ENCODE measurements around the gene KCTD17. TPM values are rescaled to one million over a fixed set of nuclear protein-coding genes. Genes with fewer than 3 reads are reported as not detected.

The KCTD17 gene
- total and polyA plus RNA-seq, 12 donors: 6.9 to 49.2 (median 16.4) TPM

GRCh38 chr22:37047006-37047405 lies 4.5 kb upstream of the KCTD17 start:
- intact Hi-C loops (cut with DNase I): loop anchor here in 3 of 10 donors (10.0 kb wide), 2 partner anchors 172 to 262 kb away; no protein-coding TSS in a partner anchor
- Histone ChIP-seq H3K9me3 (no peaks in the 10 kb centered on the region), H3K4me1 (peaks cover 0 to 24% (median 4%) of the 10 kb centered on the region in 9 donors), H3K4me3 (no peak overlapping the region), H3K27me3 (peaks cover 0 to 10% (median 0%) of the 10 kb centered on the region in 7 donors), H3K36me3 (no peaks in the 10 kb centered on the region), H3K27ac (no peak overlapping the region)
- peak in 1 of 2 donors; percentile 0 for DNase-seq
- TF ChIP-seq, protein P1, sequence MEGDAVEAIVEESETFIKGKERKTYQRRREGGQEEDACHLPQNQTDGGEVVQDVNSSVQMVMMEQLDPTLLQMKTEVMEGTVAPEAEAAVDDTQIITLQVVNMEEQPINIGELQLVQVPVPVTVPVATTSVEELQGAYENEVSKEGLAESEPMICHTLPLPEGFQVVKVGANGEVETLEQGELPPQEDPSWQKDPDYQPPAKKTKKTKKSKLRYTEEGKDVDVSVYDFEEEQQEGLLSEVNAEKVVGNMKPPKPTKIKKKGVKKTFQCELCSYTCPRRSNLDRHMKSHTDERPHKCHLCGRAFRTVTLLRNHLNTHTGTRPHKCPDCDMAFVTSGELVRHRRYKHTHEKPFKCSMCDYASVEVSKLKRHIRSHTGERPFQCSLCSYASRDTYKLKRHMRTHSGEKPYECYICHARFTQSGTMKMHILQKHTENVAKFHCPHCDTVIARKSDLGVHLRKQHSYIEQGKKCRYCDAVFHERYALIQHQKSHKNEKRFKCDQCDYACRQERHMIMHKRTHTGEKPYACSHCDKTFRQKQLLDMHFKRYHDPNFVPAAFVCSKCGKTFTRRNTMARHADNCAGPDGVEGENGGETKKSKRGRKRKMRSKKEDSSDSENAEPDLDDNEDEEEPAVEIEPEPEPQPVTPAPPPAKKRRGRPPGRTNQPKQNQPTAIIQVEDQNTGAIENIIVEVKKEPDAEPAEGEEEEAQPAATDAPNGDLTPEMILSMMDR (IDR thresholded peaks at IDR 0.05): no peak
- no peak for ATAC-seq
- WGBS, 2 donors: 88 to 90% methylated on average over 7 of the region's 7 CpGs

- peak in 1 of 2 donors; percentile 2 for DNase-seq
Measured at GRCh38 chr22:37048133-37048532, 3.4 kb upstream of the KCTD17 start.

DNA sequence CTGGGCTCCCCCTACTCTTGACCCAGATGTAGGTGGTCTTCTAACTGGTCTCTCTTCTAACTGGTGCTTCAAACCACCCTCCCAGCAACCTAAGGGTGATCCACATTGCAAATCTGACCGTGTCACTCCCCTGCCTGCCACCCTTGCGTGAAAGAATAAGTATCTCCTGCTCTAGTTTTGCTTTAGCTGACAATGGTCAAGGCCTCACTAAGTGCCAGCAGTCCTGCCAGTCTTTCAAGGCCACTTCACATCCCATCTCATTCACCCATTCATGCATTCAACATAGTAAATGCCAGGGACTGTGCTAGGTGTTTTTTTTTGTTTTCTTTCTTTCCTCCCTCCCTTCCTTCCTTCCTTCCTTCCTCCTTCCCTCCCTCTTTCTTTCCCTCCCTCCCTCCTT lies 2.3 kb upstream of the KCTD17 start:
- ATAC-seq: no peak
- peak in 1 of 2 donors; percentile 0 for DNase-seq
- TF ChIP-seq, protein P1 (IDR thresholded peaks at IDR 0.05): no peak
- Histone ChIP-seq H3K4me3 (no peak overlapping the region), H3K27ac (no peak overlapping the region), H3K4me1 (peaks cover 6 to 44% (median 24%) of the 10 kb centered on the region in 9 donors), H3K27me3 (no peaks in the 10 kb centered on the region), H3K9me3 (no peaks in the 10 kb centered on the region), H3K36me3 (no peaks in the 10 kb centered on the region)
- WGBS, 2 donors: 79 to 82% methylated on average over 2 of the region's 2 CpGs
- intact Hi-C loops (cut with DNase I): loop anchor here in 3 of 10 donors (10.0 kb wide), 2 partner anchors 174 to 264 kb away; no protein-coding TSS in a partner anchor

More at GRCh38 chr22:37048133-37048532, 3.4 kb upstream of the KCTD17 start:
- TF ChIP-seq, protein P1 (IDR thresholded peaks at IDR 0.05): no peak
- Histone ChIP-seq H3K36me3 (no peaks in the 10 kb centered on the region), H3K27me3 (peaks cover 0 to 3% (median 0%) of the 10 kb centered on the region in 7 donors), H3K4me1 (peaks cover 4 to 35% (median 15%) of the 10 kb centered on the region in 9 donors), H3K9me3 (no peaks in the 10 kb centered on the region), H3K4me3 (no peak overlapping the region), H3K27ac (no peak overlapping the region)
- intact Hi-C loops (cut with DNase I): loop anchor here in 3 of 10 donors (10.0 kb wide), 2 partner anchors 173 to 263 kb away; no protein-coding TSS in a partner anchor
- WGBS, 2 donors: 76 to 78% methylated on average over 6 of the region's 6 CpGs
- no peak for ATAC-seq

DNA sequence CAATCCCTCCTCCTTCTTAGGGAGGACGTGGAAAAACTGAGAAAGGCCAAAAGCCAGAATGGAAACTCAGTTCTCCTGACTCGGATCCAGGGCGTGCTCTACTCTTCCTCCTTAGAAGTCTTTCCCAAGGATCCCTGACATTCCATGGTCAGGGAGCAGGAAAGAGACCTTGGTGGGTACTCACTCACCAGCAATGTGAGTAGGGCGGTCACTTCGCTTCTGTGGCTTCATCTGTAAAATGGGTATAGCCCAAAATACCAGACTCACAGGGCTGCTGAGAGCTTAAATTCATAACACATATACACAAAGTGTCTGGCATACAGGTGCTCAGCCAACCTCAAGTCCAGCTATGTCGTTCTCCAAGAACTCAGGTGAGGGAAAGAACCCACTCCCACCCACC lies 629 bp upstream of the KCTD17 start:
- 77 to 82% methylated on average over 6 of the region's 6 CpGs for WGBS, 2 donors
- peak overlapping the region in 7 of 10 donors; percentile 67 to 81 (median 76) for H3K4me3 ChIP-seq
- ATAC-seq: no peak
- H3K36me3 ChIP-seq: peaks cover 0 to 13% (median 0%) of the 10 kb centered on the region in 9 donors
- peak overlapping the region in 2 of 10 donors; percentile 20 to 81 for H3K27ac ChIP-seq
- peaks cover 6 to 36% (median 24%) of the 10 kb centered on the region in 9 donors for H3K4me1 ChIP-seq
- intact Hi-C loops (cut with DNase I): no loop called here
- no peaks in the 10 kb centered on the region for H3K27me3 ChIP-seq
- DNase-seq: no peak
- no peaks in the 10 kb centered on the region for H3K9me3 ChIP-seq
- TF ChIP-seq, protein P1 (IDR thresholded peaks at IDR 0.05): no peak
